RPMI7951 (cell line): ENCODE data around the gene STAG1. TPM values are rescaled to one million over a fixed set of nuclear protein-coding genes. Genes with fewer than 3 reads are reported as not detected.
A peak's percentile ranks its signal among the peaks of the same experiment; 100 is the strongest.
"Not testable (repeated sequence)": the region's sequence is repeated elsewhere in the genome, so short reads cannot be mapped to it uniquely, and the experiment has no call there.

ENCODE experiments used
- DNase-seq: peaks from one replicate; pipeline ENCODE4 v3.0.0-alpha.2; 2012; ENCODE audit warnings: low read depth
- total RNA-seq: library from RNA; depleted of rRNA; stranded (reverse); fragments of >200 nt; shearing (Covaris generic); gene quantifications from 2 replicates; pipeline ENCODE4 v1.2.3, GENCODE V29; 2014

Gene STAG1
- total RNA-seq, 1 experiment from 2014 or later, result 42.5 TPM

DNA sequence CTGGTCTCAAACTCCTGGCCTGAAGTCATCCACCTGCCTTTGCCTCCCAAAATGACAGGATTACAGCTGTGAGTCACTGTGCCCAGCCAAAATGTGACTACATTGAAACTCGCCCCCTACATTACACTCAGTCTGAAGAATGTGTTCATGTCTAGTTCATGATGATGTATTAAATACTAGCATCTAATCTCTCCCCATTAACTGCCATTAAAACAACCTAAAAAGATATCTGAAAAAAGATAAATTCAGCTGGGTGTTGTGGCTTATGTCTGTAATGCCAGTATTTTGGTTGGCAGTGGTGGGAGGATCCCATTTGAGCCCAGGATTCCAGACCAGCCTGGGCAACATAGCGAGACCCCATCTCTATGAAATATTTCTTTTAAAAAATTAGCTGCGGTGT, 342.6 kb downstream of the STAG1 start:
- no peak for DNase-seq

DNA sequence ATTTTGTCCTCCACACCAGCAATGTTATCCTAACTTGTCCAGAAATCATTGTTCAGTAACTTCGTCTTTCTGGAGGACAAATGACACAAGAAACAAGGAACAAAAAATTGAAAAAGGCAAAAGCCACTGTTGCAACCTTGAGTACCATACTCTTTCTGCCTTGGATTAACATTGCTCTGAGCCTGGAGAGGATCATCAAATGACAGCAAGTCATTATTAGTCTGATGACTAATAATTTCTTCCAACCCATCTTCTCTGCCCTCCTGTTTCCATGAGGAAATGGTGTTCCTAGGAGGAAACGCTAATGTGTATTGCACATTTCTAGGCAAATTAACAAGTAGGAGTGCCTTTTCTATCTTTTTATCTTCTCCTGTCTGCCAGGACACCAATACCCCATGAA, 348.1 kb downstream of the STAG1 start:
- DNase-seq, result no peak

DNA sequence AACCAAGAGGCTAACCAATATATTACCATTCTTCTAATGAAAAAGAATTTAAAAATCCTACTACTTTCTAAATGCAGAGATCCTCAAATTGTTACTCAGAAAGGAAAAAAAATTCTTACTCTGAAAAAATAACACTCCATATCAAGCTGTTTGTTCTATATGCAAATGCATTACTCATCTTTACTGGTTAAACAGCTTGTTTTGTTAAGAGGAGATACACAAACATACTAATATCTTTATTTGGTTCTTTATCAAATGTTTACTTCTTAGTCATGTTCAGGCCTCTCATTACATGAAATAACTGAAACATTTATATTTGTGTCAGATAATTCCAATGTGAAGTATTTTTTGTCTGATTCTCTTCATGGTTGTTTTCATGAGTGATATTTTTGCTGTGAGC, 355.3 kb downstream of the STAG1 start:
- DNase-seq, result no peak

DNA sequence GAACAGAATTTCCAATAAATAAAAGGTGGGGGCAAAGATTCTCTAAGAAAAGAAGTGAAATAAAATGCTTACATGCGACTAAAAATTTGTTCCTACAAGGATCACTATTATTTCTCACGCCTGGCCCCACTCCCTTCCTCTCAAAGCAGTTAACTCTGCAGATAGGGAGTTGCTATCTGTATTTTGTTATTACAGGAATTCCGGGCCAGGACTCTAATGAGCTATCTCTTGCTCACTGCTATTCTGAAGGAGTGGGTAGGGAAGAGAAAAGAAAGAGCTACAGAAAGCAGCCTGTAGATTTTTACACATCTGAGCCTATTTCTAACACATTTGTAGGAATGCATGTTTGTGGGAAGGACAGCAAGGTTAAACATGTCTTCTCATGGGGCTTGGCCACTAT, 361.6 kb downstream of the STAG1 start:
- DNase-seq, result no peak

DNA sequence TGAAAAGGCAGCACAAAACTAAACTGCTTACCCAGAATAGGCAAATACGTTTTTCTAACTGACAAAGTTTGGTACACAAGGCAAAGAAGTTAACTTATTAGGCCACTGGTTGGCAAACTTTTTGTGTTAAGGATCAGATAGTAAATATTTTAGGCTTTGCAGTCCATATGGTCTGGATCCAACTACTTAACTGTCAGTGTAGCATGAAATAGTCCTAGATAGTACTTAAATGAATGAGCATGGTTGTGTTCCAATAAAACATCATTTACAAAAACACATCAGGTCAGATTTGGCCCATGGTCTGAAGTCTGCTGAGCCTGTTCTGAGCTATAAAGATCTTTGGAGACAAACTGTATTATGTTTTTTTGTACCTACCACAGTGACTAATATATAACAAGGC, 365.1 kb downstream of the STAG1 start:
- no peak for DNase-seq

DNA sequence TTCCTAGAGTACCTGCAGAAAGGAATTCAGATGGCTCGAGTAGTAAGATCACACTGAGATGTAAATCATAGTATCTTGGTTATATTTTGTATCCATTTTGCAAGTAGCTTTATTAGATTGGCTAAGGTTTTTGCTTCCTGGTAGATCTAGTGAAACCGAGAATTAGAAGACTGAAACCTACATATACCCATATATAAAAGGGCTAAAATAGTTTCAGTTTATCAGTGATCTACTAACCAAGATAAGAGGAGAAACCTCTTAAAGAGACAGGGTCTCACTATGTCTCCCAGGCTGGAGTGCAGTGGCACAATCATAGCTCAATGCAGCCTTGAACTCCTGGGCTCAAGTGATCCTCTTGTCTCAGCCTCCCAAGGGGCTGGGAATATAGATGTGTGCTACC, 366.7 kb downstream of the STAG1 start:
- no peak for DNase-seq

DNA sequence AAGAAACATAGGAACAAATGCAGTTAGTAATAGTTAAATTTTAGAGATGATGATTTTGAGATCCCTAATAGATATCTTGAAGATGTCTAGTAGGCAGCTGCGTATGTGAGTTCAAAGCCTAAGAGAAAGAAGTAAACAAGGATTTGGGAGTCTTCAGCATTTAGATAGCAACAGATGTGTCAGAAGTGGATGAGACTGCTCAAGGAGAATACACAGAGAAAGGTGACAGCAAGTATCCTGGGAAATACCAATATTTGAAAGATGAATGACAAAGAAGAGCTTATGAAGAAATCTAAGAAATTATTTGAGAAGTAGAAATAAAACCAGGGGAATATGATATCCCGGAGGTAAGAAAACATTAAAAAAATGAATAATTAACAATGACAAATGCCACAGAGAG, 371.1 kb downstream of the STAG1 start:
- DNase-seq, result no peak

DNA sequence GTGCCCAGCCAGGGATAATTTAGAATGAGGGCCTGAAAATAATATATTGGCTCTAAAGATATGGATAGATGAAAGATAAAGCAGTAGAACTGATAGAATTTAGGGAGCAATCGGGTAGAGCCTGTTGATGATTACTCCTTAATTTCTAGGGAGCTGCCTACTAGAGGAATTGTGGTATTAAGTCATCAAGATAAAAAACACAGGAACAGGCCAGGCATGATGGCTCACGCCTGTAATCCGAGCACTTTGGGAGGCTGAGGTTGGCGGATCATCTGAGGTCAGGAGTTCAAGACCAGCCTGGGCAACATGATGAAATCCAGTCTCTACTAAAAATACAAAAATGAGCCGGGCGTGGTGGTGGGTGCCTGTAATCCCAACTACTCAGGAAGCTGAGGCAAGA, 371.6 kb downstream of the STAG1 start:
- DNase-seq, result peak; percentile 22

DNA sequence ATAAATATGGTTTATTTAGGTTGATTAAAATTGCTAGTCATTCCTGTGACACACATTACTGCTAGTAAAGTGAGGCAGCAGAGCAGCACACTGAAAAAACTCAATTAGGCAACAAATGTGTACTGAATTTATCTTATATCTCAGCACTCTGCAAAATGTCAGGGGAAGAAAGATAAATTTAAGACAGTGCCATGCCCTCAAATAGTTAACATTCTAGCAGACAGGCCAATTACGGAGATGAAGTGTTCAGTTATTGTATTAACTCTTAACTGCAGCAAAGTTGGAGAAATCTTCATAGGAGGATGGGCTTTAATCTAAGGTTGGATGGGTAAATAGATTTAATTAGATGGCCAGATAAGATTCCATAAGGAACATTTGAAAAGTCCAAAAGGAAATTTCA, 374.2 kb downstream of the STAG1 start:
- DNase-seq, result no peak

DNA sequence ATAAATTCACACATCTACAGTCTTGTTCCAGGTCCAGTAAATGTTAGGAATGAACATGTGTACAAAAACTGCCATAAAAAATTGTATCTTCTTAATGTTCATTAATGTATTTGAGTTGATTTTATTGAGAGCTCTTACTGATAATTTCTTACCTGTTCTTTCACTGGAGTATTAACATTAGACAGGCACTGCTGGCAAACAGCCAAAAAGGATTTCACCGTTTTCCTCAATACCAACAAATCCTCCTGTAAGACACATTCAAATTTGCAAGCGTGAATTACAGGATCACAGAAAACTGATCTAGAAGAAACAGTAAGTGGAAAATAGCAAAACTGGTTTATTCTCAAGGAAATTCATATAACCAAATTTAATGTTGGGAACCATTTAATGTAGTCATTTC, 374.7 kb downstream of the STAG1 start:
- DNase-seq, result no peak

DNA sequence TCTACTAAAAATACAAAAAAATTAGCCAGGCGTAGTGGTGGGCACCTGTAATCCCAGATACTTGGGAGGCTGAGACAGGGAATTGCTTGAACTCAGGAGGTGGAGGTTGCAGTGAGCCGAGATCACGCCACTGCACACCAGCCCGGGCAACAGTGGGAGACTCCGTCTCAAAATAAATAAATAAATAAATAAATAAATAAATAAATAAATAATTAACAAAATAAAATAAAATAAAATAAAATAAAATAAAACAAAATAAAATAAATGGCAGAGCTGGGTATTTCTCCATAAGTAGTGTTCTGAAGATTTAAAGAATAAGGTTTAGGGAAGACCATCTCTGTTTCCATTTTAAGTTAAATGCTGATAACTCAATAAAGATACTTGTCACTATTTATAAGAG, 376.4 kb downstream of the STAG1 start:
- DNase-seq, result not testable (repeated sequence)

DNA sequence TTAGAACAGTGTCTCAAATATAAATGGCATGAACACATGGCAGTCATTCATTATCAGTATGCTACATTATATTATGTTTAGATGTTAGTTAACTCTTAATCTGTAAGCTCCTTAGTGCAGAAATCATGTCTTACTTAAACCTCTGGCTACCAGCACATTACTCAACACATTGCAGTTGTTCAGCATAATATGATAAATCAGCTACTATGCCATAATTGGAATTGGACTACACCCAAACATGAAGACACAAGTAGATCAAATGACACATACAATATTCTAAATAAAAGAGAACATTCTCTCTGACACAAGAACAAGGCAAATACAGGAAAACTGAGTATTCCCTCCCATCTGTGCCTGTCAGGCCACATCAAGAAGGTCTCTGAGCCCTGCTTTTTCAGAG, 385.9 kb downstream of the STAG1 start:
- DNase-seq, result peak; percentile 9

DNA sequence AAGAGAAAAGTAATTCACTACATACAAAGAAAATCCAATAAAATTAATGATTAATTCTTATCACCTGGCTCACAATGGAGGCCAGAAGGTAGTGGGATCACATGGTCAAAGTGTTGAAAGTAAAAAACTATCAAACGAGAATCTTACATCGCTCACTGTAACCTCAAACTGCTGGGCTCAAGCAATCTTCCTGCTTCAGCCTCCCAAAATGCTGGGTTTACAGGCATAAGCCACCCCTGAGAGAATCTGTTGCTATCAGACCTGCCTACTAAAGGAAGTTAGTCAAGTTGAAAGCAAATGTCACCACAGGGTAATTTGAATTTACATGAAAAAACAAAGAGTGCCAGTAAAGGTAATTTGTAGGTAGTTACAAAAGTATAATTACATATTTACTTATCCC, 398.7 kb downstream of the STAG1 start:
- no peak for DNase-seq

DNA sequence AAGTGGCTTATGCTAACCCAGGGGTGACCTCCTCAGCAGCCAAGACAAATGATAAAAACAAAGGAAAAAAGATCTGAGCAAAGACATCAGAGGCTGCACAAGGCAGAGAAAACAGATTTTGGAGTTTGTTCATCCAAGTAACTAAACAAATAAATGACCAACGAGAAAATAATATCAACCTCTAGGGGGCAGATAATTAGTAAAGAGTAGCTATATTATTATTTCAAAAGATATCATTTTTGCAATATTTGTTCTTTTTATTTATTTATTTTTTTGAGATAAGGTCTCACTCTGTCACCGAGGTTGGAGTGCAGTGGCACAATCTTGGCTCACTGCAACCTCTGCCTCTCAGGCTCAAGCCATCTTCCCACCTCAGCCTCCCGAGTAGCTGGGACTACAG, 400.3 kb downstream of the STAG1 start:
- DNase-seq, result no peak

DNA sequence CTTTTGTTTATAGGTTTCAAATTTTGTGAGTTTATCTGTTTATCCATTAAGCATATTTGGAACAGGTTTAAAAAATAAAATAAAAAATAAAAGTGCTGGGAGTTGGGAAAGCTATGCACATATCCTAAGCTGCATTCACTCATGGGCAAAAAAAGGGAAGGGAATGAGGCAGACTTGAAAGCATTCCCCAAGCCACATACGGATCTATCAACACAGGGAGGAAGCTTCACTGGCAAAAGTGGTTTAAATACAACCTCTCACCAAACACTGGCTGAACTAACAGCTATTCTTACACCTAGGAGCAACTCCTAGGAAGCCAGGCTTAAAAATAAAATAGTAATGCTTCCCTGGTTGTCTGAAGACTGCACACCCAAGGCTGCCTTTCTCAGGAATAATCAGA, 400.8 kb downstream of the STAG1 start:
- DNase-seq, result no peak

DNA sequence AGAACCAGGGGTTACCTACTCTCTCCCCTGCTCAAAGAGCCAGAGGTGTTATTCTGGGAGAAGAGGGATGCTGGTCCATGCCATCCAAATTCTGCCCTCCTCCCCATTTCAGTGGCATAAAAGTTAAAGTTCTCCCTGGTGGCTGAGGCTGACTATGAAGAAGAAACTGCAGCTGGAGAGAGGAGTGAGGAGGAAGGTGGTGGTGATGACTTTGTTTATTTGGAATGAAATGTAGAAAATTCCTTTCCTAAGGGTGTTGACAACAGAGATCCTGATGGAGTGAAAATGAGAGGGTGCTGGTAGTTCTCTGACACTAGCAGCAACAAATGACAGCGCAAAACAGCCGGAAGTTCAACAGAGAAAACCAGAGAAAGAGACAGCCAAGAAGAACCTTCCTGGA, 401.6 kb downstream of the STAG1 start:
- peak; percentile 31 for DNase-seq

DNA sequence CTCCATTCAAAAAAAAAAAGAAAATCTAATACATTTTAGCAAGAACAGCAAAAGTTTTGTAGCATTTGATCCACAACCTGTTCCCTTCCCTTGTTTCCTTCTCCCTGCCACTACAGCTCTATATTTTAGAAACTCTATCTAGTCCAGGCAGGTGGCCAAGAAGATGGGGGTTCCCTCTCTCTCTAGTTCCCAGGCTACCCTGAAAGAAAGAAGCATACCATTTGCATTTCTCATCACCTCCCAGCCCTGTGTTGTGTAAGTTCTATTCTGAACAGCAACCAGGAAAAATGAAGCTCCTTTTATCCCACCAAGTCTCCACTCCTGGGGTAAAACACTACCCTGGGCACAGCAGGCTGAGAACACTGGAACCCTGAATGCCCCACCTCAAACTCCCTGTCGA, 402.0 kb downstream of the STAG1 start:
- DNase-seq, result peak; percentile 90

DNA sequence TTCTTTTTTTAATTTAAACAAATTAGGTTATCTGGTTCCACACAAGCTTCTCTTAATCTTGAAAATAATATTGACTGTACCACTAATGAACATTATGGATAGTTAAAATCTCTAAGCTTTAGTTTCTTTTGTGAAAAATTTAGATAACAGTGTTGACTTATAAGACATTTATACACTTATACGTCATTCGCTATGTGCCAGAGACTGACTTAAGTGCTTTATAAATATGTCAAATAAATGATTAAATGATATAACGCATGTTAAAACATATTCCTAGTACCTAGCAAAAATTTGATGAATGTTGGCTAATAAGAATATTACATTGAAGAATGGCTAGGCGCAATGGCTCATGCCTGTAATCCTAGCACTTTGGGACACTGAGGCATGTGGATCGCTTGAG, 405.7 kb downstream of the STAG1 start:
- no peak for DNase-seq

DNA sequence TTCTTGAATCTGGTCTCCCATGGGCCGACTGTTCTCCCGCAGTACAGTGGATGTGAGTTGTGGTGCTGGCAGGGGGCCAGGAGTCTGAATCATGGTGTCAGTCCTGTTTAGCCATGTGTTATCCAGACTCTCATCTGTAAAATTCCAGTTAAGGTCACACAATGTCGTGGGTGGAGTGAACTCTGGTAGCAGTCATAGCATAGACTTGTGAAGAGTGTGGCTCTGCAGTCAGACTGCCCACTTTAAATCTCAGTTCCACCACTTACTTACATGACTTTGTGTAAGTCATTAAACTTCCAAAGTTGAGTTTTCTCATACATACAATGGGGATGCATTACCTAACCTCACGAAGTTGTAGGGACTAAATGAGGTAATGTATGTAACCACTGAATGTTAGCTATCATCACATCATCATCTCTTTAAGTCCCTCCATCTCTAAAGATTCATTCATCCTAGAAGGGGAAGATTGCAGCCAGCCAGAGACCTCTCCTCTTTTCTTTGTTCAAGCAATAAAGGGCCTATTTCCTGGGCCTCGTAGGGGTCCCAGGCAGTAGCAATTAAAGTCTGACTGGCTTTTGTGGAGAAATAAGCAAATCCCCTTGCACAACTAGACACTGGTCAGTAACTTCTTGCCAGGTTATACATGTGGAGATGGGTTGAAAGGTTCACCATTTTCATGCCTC, 408.2 kb downstream of the STAG1 start:
- DNase-seq, result peak; percentile 98

DNA sequence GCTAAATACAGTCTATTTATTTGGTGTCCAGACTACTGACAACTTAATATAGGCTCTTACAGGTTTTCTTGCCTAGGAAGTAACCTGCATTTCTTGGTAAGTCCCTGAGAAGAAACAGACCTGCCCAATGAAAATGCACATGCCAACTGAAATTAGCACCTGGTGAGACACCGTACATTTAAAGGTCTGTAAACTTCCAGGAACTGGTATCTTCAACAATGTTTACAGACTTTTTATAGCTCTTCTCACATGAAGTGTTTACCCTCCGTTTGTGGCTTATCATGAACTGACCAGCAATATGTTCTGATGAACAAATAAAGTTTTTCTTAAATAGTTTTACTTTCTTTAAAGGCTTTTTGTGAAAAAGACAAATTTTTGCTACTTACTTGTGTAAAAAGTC, 408.7 kb downstream of the STAG1 start:
- no peak for DNase-seq

DNA sequence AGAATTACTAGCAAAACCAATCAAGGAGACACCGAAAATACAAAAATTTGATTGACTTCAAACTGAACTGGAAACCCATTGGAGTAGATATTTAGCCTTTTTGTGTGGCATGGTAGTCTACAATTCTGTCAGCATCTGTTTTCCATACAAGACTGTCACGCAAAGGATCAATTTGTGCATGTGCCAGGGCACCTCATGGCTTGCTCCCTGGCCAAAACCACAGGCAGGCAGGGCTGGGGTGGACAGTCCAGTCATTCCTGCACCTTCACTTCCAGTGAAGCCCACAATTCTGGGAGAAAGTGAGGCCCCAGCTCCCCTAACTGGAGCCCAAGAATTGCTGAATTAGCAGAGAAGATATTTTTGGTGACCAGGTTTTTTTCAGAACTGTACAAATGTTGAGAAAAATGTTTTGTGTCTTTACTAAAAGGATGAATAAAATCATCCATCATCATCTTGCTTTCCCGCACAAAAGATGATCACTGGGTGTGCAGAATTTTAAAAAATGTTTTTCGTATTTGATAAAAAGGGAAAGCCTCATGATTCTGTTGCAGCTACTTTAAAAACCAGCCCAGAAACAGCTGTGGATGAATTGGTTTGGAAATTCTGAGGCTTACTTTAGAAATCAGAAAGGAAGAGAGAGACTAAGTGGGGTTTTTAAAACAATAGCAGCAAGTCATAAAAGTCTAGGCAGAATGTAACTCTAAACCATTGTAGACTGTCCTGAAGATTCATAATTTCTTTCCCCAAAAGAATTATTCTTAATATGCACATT, 415.7 kb downstream of the STAG1 start:
- DNase-seq, result peak; percentile 95

DNA sequence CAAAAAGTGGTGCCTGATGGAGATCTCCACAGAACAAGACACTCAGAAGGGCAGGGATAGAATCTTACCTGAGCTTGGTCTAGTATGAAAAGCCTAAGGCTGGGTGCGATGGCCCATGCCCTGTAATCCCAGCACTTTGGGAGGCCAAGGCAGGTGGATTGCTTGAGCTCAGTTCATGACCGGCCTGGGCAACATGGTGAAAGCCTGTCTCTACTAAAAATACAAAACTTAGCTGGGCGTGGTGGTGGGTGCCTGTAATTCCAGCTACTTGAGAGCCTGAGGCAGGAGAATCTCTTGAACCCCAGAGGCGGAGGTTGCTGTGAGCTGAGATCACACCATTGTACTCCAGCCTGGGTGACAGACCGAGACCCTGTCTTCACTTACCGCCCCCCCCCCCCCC, 417.5 kb downstream of the STAG1 start:
- not testable (repeated sequence) for DNase-seq

DNA sequence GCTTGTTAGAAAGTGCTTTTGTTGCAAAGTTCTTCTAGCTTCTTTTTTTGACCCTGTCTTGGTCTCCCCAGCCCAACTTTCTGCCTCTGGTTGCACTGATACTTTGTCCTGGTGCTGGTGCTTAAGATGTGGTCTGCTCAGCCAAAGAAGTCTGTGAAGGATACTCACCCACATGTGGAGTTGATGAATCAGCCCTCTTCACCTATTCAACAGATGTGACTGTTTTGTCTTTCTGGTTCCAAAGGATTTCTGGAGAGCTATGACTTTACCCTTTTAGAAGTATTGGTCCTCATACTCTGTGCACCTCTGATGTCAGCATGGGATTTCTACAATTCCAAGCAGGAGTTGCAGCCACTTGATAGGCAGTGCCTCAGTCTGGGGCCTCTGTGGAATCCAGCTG, 418.0 kb downstream of the STAG1 start:
- DNase-seq, result peak; percentile 63

DNA sequence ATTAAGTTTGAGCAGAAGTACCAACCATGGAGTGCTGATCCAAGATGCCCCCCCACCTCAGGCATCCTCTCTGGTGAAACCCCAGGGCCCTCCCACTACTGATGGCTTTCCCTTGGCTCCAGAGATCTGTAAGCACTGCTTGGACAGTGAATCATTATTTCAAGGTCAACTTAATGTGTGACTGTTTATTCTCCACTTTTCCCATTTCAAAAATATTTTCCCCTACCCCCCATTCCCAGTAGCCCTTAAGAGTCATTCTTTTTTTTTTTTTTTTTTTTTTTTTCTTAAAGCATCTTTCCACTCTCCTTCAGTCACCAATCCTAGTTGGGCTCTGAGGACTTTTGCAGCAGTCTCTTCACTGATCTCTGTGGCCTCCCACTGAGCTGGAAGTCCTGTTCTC, 419.4 kb downstream of the STAG1 start:
- DNase-seq, result peak; percentile 53
